ENCODE measurements around the gene INTS2.
"Not testable (repeated sequence)": the region's sequence is repeated elsewhere in the genome, so short reads cannot be mapped to it uniquely, and the experiment has no call there.

The INTS2 gene, protein sequence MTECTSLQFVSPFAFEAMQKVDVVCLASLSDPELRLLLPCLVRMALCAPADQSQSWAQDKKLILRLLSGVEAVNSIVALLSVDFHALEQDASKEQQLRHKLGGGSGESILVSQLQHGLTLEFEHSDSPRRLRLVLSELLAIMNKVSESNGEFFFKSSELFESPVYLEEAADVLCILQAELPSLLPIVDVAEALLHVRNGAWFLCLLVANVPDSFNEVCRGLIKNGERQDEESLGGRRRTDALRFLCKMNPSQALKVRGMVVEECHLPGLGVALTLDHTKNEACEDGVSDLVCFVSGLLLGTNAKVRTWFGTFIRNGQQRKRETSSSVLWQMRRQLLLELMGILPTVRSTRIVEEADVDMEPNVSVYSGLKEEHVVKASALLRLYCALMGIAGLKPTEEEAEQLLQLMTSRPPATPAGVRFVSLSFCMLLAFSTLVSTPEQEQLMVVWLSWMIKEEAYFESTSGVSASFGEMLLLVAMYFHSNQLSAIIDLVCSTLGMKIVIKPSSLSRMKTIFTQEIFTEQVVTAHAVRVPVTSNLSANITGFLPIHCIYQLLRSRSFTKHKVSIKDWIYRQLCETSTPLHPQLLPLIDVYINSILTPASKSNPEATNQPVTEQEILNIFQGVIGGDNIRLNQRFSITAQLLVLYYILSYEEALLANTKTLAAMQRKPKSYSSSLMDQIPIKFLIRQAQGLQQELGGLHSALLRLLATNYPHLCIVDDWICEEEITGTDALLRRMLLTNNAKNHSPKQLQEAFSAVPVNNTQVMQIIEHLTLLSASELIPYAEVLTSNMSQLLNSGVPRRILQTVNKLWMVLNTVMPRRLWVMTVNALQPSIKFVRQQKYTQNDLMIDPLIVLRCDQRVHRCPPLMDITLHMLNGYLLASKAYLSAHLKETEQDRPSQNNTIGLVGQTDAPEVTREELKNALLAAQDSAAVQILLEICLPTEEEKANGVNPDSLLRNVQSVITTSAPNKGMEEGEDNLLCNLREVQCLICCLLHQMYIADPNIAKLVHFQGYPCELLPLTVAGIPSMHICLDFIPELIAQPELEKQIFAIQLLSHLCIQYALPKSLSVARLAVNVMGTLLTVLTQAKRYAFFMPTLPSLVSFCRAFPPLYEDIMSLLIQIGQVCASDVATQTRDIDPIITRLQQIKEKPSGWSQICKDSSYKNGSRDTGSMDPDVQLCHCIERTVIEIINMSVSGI

GRCh38 chr17:61927208-61928100 lies at the start of gene INTS2:
Gene INTS2 (minus strand): TSS chr17:61927982. CDS start chr17:61926644, 1,338 bp downstream.
- peak; percentile 97 for DNase-seq

GRCh38 chr17:61974115-61974514 lies 46.3 kb upstream of the INTS2 start:
- no peak for DNase-seq

- no peak for DNase-seq
Observed at GRCh38 chr17:61972311-61972710, 44.5 kb upstream of the INTS2 start.

DNA sequence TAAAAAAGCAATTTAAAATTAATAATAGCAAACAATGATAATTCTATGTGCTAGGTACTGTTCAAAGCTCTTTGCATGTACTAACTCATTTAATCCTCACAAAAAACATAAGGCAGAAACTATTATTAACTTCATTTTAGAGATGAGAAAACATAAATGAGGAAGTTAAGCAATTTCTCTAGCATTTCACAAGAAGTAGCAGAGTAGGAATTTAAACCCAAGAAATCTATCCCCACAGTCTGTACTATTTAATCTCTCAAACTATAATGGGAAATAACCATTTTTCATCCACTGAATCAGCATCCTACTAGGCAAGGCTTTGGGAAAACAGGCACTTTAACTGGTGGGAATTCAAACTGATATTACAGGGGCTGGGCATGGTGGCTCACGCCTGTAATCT lies 42.2 kb upstream of the INTS2 start:
- DNase-seq: no peak

DNA sequence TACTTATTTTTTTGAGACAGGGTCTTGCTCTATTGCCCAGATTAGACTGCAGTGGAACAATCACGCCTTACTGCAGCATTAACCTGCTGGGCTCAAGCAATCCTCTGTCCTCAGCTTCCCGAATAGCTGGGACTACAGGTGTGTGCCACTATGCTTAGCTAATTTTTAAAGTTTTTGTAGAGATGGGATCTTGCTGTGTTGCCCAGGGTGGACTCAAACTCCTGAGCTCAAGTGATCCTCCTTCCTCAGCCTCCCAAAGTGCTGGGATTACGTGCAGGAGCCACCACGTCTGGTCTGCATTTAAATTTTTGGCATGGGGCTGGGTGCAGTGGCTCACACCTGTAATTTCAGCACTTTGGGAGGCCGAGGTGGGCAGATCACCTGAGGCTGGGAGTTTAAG lies 41.0 kb upstream of the INTS2 start:
- no peak for DNase-seq

- DNase-seq: no peak
Observed at GRCh38 chr17:61967729-61968128, 39.9 kb upstream of the INTS2 start.

GRCh38 chr17:61966191-61966590 lies 38.4 kb upstream of the INTS2 start:
- no peak for DNase-seq

- no peak for DNase-seq
Observed at GRCh38 chr17:61955619-61956018, 27.8 kb upstream of the INTS2 start.

DNA sequence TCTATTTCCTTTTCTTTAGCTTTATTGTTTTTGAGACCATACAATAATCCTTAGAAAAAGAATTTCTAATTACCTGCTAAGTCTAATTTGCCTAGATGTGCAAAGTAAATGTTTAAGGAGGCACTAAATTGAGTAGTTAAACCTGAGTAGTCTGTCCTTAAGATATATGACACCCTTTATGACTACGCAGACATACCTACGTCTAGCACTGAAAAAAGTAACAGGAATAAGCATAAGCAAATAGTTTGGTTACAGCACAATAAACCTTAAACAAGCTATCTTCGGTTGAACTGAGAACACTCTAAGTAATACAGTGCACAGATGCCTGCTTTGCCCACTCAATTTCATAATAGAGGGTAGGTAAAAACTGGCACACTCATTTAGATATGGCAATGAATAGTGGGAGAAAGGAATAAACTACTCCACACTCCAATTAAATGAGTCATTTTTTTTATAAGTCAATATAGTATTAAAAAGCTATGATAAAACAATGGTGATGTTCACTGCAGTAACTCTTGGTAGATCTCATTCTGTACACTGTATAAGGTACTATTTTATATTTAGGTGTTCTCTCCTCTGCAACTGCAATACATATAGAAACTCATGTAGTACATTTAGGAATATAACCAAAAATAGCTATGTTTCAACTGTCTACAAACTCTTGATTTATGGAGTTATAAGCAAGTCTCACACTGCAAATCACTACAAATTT lies 19.7 kb upstream of the INTS2 start:
- no peak for DNase-seq

- DNase-seq: no peak
Observed at GRCh38 chr17:61946359-61946758, 18.6 kb upstream of the INTS2 start.

DNA sequence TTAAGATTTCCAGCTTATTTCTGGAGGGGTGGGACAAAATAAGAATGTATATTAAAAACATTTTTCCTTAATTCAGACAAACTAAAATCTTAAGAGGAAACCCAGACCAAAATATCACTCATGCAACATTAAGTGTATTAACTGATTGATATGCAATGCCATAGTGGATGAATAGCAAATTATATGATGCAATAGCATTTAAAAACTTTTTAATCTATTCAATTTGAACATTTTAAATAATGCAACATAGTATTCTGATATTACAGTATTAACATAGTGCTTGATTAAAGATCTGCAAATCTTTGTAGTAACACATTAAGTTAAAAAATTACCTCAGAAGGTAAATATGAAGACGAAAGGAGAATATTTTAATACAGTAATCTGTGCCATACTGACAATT lies 15.3 kb upstream of the INTS2 start:
- DNase-seq: no peak

- DNase-seq: no peak
Observed at GRCh38 chr17:61942085-61942484, 14.3 kb upstream of the INTS2 start.

DNA sequence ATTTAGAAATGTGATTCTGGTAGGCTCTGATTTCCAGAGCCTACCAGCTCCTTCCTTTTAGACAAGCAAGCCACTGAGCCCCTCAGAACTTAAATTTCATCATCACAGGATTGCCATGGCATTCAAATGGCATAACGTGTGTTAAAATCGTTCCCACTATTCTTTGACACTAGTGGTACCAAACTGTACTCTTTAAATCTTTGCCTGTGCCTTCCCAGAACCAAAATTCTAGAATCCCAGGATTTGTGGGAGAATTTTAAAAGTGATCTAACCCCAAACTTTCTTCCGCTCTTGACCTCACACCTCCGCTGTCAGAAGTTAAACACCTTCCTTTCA lies 287 bp upstream of the INTS2 start:
- no peak for DNase-seq

DNA sequence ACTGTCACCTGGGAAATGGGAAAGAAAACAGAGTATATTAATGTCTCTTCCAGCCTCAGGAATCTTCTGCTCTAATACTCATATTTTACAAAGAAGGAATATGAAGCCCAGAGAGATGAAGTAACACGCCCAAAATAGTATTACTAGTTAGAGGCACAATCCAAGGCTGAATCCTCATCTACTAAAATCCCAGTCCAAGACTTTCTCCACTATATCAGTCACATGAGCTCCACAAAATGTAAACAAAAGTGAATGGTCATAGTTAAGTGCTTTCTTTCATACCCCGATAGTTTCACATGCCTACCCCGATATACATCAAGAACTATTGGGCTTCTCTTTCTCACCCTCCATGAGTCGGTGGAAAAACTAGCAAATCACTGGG lies 965 bp downstream of the INTS2 start:
- DNase-seq: no peak

GRCh38 chr17:61915162-61915561 lies 12.6 kb downstream of the INTS2 start:
- DNase-seq: not testable (repeated sequence)

- DNase-seq: no peak
Observed at GRCh38 chr17:61908292-61909037, 19.3 kb downstream of the INTS2 start.

- DNase-seq: no peak
Observed at GRCh38 chr17:61907361-61907760, 20.4 kb downstream of the INTS2 start.

DNA sequence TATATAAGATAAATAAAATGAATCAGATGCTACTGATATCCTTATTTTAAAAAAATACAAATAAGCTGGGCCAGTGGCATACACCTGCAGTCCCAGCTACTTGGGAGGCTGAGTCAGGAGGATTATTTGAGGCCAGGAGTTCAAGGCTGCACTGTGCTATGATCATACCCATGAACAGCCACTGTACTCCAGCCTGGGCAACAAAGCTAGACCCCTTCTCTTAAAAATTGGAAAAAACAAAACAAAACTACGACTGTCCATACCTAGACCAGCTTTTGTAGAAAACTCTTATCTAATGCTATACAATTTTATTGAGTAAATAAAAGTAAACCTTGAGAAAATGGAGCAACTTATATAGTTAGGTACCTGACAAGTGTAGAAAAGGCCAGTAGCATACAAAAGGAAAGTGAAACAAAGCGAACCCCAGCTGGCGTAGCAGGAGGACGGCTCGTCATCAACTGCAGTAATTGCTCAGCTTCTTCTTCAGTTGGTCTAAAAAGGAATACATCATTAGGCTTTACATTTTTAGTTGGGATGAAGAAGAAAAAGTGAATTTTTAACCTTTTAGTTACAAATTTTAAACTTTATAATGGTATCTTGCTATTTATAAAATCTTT lies 23.6 kb downstream of the INTS2 start:
- DNase-seq: peak; percentile 11 to 21

GRCh38 chr17:61903251-61903650 lies 24.5 kb downstream of the INTS2 start:
- DNase-seq: no peak

- DNase-seq: no peak
Observed at GRCh38 chr17:61897548-61898180, 30.1 kb downstream of the INTS2 start.
